Activated B cell treated with CpG ODN at 0.5 μM for 24 hours (primary cell): Measurements from ENCODE around the gene NEDD4. TPM values are rescaled to one million over a fixed set of nuclear protein-coding genes. Genes with fewer than 3 reads are reported as not detected.
"Not testable (repeated sequence)": the region's sequence is repeated elsewhere in the genome, so short reads cannot be mapped to it uniquely, and the experiment has no call there.

Source experiments
- ATAC-seq: fragments of 200-7000 bp; cut with Tn5 transposase; one replicate; pipeline ENCODE4 v1.10.0; 2021; ENCODE audit warnings: low read depth, mild to moderate bottlenecking, moderate library complexity
- CTCF ChIA-PET: fragments of 350-600 bp; sonication (Branson Sonifier 250); formaldehyde crosslinking; loops from one replicate; lab custom pipeline; 2021; ENCODE audit warnings: antibody characterized with exemption; lab: Charles Lee
- POLR2A ChIA-PET: fragments of 350-600 bp; sonication (Branson Sonifier 250); formaldehyde crosslinking; loops from one replicate; lab custom pipeline; 2021; ENCODE audit warnings: antibody characterized with exemption; lab: Charles Lee
- DNase-seq: peaks from one replicate; pipeline ENCODE4 v3.0.0; 2022
- H3K27ac Mint-ChIP-seq: one replicate; pipeline ENCODE4 v1.8.0; 2020; ENCODE audit warnings: mixed read lengths
- H3K27me3 Mint-ChIP-seq: one replicate; pipeline ENCODE4 v1.8.0; 2021; ENCODE audit warnings: mixed read lengths
- H3K36me3 Mint-ChIP-seq: one replicate; pipeline ENCODE4 v1.8.0; 2021; ENCODE audit warnings: low read depth, mixed read lengths
- H3K4me1 Mint-ChIP-seq: one replicate; pipeline ENCODE4 v1.8.0; 2021; ENCODE audit warnings: mixed read lengths
- H3K4me3 Mint-ChIP-seq: one replicate; pipeline ENCODE4 v1.8.0; 2020; ENCODE audit warnings: mild to moderate bottlenecking, mixed read lengths
- H3K9me3 Mint-ChIP-seq: one replicate; pipeline ENCODE4 v1.8.0; 2020; ENCODE audit warnings: mixed read lengths
- intact Hi-C: fragments of 100-400 bp; cut with micrococcal nuclease; formaldehyde crosslinking; loops from one replicate; pipeline ENCODE4 v1.15.1; 2024
- total RNA-seq: library from RNA; stranded (reverse); gene quantifications from 2 replicates; pipeline ENCODE4 v1.2.3, GENCODE V29; 2022
- TF ChIP-seq, protein P1 (sequence below): fragments of 200-600 bp; IDR thresholded peaks from one replicate; pipeline ENCODE4 v1.8.0; 2022; ENCODE audit warnings: antibody characterized with exemption, mild to moderate bottlenecking

NEDD4 gene
- total RNA-seq, 1 donor from 2014 or later, result 0.47 TPM

DNA sequence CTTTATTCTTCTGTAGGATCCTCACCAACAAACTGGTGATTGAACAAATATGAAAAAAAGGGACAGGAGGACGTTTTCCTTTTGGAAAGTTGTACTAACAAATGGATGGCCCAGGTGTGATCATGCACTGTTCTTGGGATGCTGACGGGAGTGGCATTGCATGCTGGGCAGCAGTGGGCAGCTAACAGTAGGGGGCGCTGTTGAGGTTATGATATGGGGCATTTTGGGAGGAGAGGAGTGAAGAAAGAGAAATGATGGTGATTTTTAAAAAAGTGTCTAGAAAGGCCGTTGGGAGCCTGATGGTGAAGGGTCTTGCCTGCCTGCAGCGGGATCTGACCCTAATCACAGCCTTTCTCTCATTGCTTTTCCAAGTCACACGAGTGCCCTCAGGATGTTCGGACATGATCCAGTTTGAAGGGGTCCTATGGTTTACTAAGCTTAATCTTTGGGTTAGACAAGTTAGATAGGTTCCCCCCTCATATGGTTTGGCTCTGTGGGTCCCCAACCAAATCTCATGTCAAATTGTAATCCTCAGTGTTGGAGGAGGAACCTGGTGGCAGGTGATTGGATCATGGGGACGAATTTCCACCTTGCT, 204.2 kb downstream of the NEDD4 start:
- ChIA-PET POLR2A (no interaction called here), CTCF (no interaction called here)
- no peak overlapping the region for H3K27ac Mint-ChIP-seq
- no peaks in the 10 kb centered on the region for H3K27me3 Mint-ChIP-seq
- H3K36me3 Mint-ChIP-seq, result no peaks in the 10 kb centered on the region
- H3K9me3 Mint-ChIP-seq, result peaks cover 6% of the 10 kb centered on the region
- DNase-seq (no peak), ATAC-seq (no peak)
- TF ChIP-seq, protein P1, sequence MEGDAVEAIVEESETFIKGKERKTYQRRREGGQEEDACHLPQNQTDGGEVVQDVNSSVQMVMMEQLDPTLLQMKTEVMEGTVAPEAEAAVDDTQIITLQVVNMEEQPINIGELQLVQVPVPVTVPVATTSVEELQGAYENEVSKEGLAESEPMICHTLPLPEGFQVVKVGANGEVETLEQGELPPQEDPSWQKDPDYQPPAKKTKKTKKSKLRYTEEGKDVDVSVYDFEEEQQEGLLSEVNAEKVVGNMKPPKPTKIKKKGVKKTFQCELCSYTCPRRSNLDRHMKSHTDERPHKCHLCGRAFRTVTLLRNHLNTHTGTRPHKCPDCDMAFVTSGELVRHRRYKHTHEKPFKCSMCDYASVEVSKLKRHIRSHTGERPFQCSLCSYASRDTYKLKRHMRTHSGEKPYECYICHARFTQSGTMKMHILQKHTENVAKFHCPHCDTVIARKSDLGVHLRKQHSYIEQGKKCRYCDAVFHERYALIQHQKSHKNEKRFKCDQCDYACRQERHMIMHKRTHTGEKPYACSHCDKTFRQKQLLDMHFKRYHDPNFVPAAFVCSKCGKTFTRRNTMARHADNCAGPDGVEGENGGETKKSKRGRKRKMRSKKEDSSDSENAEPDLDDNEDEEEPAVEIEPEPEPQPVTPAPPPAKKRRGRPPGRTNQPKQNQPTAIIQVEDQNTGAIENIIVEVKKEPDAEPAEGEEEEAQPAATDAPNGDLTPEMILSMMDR, result no peak
- H3K4me1 Mint-ChIP-seq, result no peaks in the 10 kb centered on the region
- no peak overlapping the region for H3K4me3 Mint-ChIP-seq
- intact Hi-C loops, result no loop called here

DNA sequence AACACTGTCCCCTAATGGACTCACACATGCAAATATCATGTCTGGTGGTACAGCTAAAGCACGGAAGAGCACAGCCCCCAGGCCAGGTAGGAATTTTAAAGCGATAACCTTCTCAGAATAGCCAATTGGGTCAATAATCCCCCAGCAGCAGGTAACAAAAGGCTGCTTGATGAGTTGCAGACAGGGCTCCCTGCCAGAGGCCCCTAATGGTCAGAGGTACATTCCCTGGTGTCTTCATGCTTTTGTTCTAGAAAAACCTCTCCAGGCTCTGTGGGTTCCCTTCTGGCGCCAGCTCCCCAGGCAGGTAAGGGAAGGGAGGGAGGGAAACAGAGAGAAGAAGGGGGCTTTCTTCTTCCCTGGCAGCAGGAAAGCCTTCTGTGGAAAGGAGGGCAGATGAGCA, 207.1 kb downstream of the NEDD4 start:
- Mint-ChIP-seq H3K27me3 (peaks cover 3% of the 10 kb centered on the region), H3K36me3 (no peaks in the 10 kb centered on the region), H3K4me1 (no peaks in the 10 kb centered on the region), H3K27ac (no peak overlapping the region), H3K4me3 (no peak overlapping the region), H3K9me3 (no peaks in the 10 kb centered on the region)
- ChIA-PET CTCF (no interaction called here), POLR2A (no interaction called here)
- TF ChIP-seq, protein P1, result no peak
- intact Hi-C loops, result no loop called here
- DNase-seq, result no peak
- ATAC-seq, result no peak

DNA sequence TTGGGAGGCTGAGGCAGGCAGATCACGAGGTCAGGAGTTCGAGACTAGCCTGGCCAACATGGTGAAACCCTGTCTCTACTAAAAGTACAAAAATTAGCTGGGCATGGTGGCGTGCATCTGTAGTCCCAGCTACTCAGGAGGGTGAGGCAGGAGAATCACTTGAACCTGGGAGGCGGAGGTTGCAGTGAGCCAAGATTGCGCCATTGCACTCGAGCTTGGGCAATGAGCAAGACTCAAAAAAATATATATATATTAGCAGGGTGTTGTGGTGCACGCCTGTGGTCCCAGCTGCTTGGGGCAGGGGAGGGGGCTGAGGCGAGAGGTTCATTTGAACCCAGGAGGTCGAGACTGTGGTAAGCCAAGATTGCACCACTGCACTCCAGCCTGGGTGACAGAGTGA, 207.8 kb downstream of the NEDD4 start:
- CTCF ChIA-PET, intact Hi-C loops, H3K27me3 Mint-ChIP-seq, H3K36me3 Mint-ChIP-seq, H3K27ac Mint-ChIP-seq, H3K4me3 Mint-ChIP-seq, DNase-seq, POLR2A ChIA-PET, H3K4me1 Mint-ChIP-seq, H3K9me3 Mint-ChIP-seq, ATAC-seq: not testable (repeated sequence)

DNA sequence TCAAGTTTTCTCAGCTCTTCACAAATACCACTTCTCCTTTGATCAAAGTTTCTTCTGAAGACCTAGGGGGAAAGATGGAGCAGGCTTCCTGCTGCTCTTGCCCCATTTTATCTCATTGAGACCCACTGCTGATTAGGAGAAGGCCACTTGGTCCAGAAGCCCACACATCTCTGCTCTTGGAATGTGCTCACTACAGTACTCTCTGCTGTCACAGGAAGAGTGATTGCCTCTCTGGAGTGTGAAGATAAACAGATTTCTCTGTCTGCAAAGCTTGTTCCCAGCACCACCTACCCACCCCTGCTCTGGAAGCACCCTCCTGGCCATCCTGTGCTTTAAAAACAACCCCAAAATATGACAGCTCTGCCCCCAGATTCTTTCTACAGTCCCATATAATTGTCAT, 209.1 kb downstream of the NEDD4 start:
- DNase-seq (no peak), ATAC-seq (no peak)
- intact Hi-C loops, result no loop called here
- POLR2A ChIA-PET, result no interaction called here
- H3K9me3 Mint-ChIP-seq, result no peaks in the 10 kb centered on the region
- CTCF ChIA-PET, result no interaction called here
- no peak overlapping the region for H3K27ac Mint-ChIP-seq
- TF ChIP-seq, protein P1, result no peak
- peaks cover 3% of the 10 kb centered on the region for H3K27me3 Mint-ChIP-seq
- H3K36me3 Mint-ChIP-seq, result no peaks in the 10 kb centered on the region
- H3K4me1 Mint-ChIP-seq, result no peaks in the 10 kb centered on the region
- H3K4me3 Mint-ChIP-seq, result no peak overlapping the region

DNA sequence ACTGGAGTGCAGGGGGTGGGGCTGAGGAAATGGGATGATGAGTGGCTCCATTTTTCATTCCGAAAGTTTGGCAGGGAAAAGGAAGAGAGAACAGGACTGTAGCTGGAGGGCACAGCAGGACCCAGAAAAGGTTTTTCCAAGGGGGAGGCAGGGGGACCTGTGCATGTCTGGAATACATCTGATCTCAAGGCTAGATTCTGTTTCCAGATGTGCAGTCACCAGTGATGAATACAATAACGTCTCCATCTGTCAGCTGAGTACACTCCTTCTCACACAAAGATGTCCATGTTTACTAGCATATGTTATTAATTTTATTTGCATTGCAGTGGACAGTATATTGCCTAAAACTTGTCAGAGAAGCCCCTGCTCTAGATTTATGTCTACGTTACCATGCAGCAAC, 210.5 kb downstream of the NEDD4 start:
- TF ChIP-seq, protein P1, result no peak
- ATAC-seq (no peak), DNase-seq (no peak)
- Mint-ChIP-seq H3K27ac (no peak overlapping the region), H3K4me1 (no peaks in the 10 kb centered on the region), H3K36me3 (no peaks in the 10 kb centered on the region), H3K4me3 (no peak overlapping the region), H3K27me3 (peaks cover 7% of the 10 kb centered on the region), H3K9me3 (no peaks in the 10 kb centered on the region)
- ChIA-PET CTCF (interaction anchor here (1.1 kb wide), 1 partner anchor 9 kb away, joined by 3 read pairs; no protein-coding TSS in a partner anchor), POLR2A (no interaction called here)
- intact Hi-C loops, result no loop called here

DNA sequence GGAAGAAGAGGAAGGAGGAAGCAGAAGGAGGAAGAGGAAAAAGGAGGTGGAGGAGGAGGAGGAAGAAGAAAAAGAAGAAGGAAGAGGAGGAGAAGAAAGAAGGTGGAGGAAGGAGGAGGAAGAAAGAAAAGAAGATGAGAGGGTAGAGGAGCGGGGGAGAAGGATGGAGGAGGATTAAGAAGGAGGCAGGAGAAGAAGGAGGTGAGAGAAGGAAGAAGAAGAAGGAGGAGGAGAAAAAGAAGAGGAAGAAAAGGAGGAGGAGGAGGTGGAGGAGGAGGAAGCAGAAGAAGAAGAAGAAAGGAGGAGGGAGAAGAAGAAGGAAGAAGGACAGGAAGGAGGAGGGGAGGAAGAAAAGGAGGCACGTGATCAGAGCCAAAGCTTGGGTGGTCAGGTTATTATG, 213.1 kb downstream of the NEDD4 start:
- Mint-ChIP-seq H3K27ac (no peak overlapping the region), H3K36me3 (no peaks in the 10 kb centered on the region), H3K4me1 (no peaks in the 10 kb centered on the region), H3K9me3 (no peaks in the 10 kb centered on the region), H3K4me3 (no peak overlapping the region), H3K27me3 (peaks cover 7% of the 10 kb centered on the region)
- TF ChIP-seq, protein P1, result no peak
- ChIA-PET CTCF (no interaction called here), POLR2A (no interaction called here)
- no peak for DNase-seq
- ATAC-seq, result no peak
- intact Hi-C loops, result no loop called here
